B cell (primary cell): ENCODE measurements around the gene ANGEL2. TPM values are rescaled to one million over a fixed set of nuclear protein-coding genes. Genes with fewer than 3 reads are reported as not detected.

Experiments
- ATAC-seq: fragments of 200-7000 bp; cut with Tn5 transposase; one replicate; pipeline ENCODE4 v1.10.0; 2021; ENCODE audit warnings: low read depth, mild to moderate bottlenecking, moderate number of reproducible peaks, moderate library complexity
- CTCF ChIA-PET: fragments of 350-600 bp; sonication (Branson Sonifier 250); formaldehyde crosslinking; loops from one replicate; lab custom pipeline; 2021; ENCODE audit warnings: antibody characterized with exemption, inconsistent platforms; lab: Charles Lee
- POLR2A ChIA-PET: fragments of 350-600 bp; sonication (Branson Sonifier 250); formaldehyde crosslinking; loops from one replicate; lab custom pipeline; 2021; ENCODE audit warnings: antibody characterized with exemption; lab: Charles Lee
- DNase-seq: peaks from one replicate; pipeline ENCODE4 v3.0.0; 2013
- H2AFZ ChIP-seq: 2 replicates; pipeline ENCODE4 v1.6.1; 2012; ENCODE audit warnings: mild to moderate bottlenecking, low read depth, low read length; ENCODE audit not compliant: insufficient read depth, poor library complexity, severe bottlenecking
- H3K27ac ChIP-seq, 2 donors: 1 replicate in 1 of 2; 2 replicates in 1 of 2; pipeline ENCODE4 v1.5.1; 2012 to 2013; ENCODE audit warnings: low read length in 2 of 2, mild to moderate bottlenecking in 2 of 2, moderate library complexity in 1 of 2
- H3K27me3 ChIP-seq, 4 experiments: fragments of 200-600 bp in 1 of 4; sonication (generic) in 1 of 4; replicated peaks in 1 of 4; 1 replicate in 2 of 4; 2 replicates in 2 of 4; pipeline versions ENCODE4 v1.6.1 to v1.7.0; 2013 to 2016; ENCODE audit warnings: low read length in 3 of 4, mild to moderate bottlenecking in 2 of 4, mixed read lengths in 1 of 4, moderate library complexity in 1 of 4; ENCODE audit not compliant: insufficient read depth in 4 of 4, control insufficient read depth in 3 of 4; ENCODE audit errors: control extremely low read depth in 1 of 4
- H3K36me3 ChIP-seq, 2 experiments: replicated peaks in 1 of 2; 1 replicate in 1 of 2; 2 replicates in 1 of 2; pipeline versions ENCODE4 v1.6.1 to v1.7.1; 2013; ENCODE audit warnings: low read length in 1 of 2; ENCODE audit not compliant: insufficient read depth in 2 of 2, control insufficient read depth in 1 of 2; ENCODE audit errors: control extremely low read depth in 1 of 2, extremely low read depth in 1 of 2
- H3K4me1 ChIP-seq, 2 donors: fragments of 200-600 bp in 1 of 2; sonication (generic) in 1 of 2; 1 replicate in 1 of 2; 2 replicates in 1 of 2; pipeline versions ENCODE4 v1.5.1 to v1.6.1; 2013 to 2017; ENCODE audit warnings: low read length in 2 of 2; ENCODE audit not compliant: control insufficient read depth in 2 of 2, insufficient read depth in 2 of 2
- H3K4me2 ChIP-seq: replicated peaks from 2 replicates; pipeline ENCODE3; 2012; ENCODE audit warnings: mild to moderate bottlenecking, low read depth, low read length; ENCODE audit not compliant: poor library complexity, severe bottlenecking
- H3K4me3 ChIP-seq, 5 experiments: fragments of 200-600 bp in 1 of 5; sonication (generic) in 1 of 5; 1 replicate in 3 of 5; 2 replicates in 2 of 5; pipeline versions ENCODE4 v1.5.1 to v1.7.0; 2011 to 2016; ENCODE audit warnings: low read length in 4 of 5, mild to moderate bottlenecking in 4 of 5, low read depth in 2 of 5, control low read depth in 1 of 5, moderate library complexity in 1 of 5; ENCODE audit not compliant: insufficient read depth in 1 of 5; ENCODE audit errors: control extremely low read depth in 1 of 5, extremely low read depth in 1 of 5
- H3K79me2 ChIP-seq: fragments of 200-600 bp; sonication (generic); one replicate; pipeline ENCODE4 v1.6.0; 2016; ENCODE audit warnings: low read length; ENCODE audit not compliant: control insufficient read depth, insufficient read depth
- H3K9ac ChIP-seq: fragments of 200-600 bp; sonication (generic); 2 replicates; pipeline ENCODE4 v1.6.1; 2017; ENCODE audit warnings: mild to moderate bottlenecking, low read length, moderate library complexity
- H3K9me3 ChIP-seq, 3 donors: one replicate each; pipeline versions ENCODE4 v1.6.1 to v1.7.1; 2013; ENCODE audit warnings: low read length in 2 of 3; ENCODE audit not compliant: control insufficient read depth in 2 of 3, insufficient read depth in 1 of 3; ENCODE audit errors: control extremely low read depth in 1 of 3
- H4K20me1 ChIP-seq: 2 replicates; pipeline ENCODE4 v1.6.0; 2012; ENCODE audit warnings: mild to moderate bottlenecking, low read length; ENCODE audit not compliant: insufficient read depth, control insufficient read depth, poor library complexity, severe bottlenecking
- H3K27ac Mint-ChIP-seq: one replicate; pipeline ENCODE4 v1.8.0; 2021; ENCODE audit warnings: mixed read lengths
- H3K27me3 Mint-ChIP-seq: one replicate; pipeline ENCODE4 v1.8.0; 2021; ENCODE audit warnings: mixed read lengths
- H3K4me1 Mint-ChIP-seq: one replicate; pipeline ENCODE4 v1.8.0; 2021; ENCODE audit warnings: mixed read lengths
- H3K4me3 Mint-ChIP-seq: one replicate; pipeline ENCODE4 v1.8.0; 2021; ENCODE audit warnings: mixed read lengths
- H3K9me3 Mint-ChIP-seq: one replicate; pipeline ENCODE4 v1.8.0; 2022; ENCODE audit warnings: mixed read lengths; ENCODE audit not compliant: insufficient read depth
- CTCF ChIP-seq: fragments of 200-600 bp; IDR thresholded peaks from one replicate; pipeline ENCODE4 v1.8.0; 2022; ENCODE audit warnings: antibody characterized with exemption, mild to moderate bottlenecking
- EZH2 ChIP-seq: IDR thresholded peaks from 2 replicates; pipeline ENCODE4 v1.6.1; 2012; ENCODE audit warnings: borderline replicate concordance, low read depth, mild to moderate bottlenecking, moderate library complexity, low read length; ENCODE audit not compliant: insufficient read depth, poor library complexity, severe bottlenecking
- WGBS: methylation state at CpG from one replicate; pipeline ENCODE4 v1.1.5; 2013; ENCODE audit warnings: missing lambda C conversion rate; ENCODE audit not compliant: insufficient coverage; 5-methylcytosine and 5-hydroxymethylcytosine counted together
- intact Hi-C: fragments of 100-400 bp; cut with micrococcal nuclease; formaldehyde crosslinking; loops from one replicate; pipeline ENCODE4 v1.10.0; 2022
- polyA plus RNA-seq: library from polyadenylated mRNA; depleted of rRNA; stranded (reverse); fragments of >200 nt; gene quantifications from 2 replicates; pipeline ENCODE4 v1.2.3, GENCODE V29; 2012
- total RNA-seq, 2 donors: library from RNA; stranded (reverse); fragments of 120-200 nt in 1 of 2; gene quantifications; 1 replicate in 1 of 2; 2 replicates in 1 of 2; pipeline versions ENCODE4 v1.2.3 to v1.2.4, GENCODE V29; 2013 to 2022

Gene ANGEL2
- total and polyA plus RNA-seq, 2 donors (not counting 1 experiment from before 2014, with no cell fraction given): 25.2 to 94.2 TPM

GRCh38 chr1:212945463-212946160 is 70.1 kb downstream of the ANGEL2 start:
- Histone ChIP-seq H2AFZ (no peak overlapping the region), H3K4me2 (no peak overlapping the region), H3K9ac (no peak overlapping the region), H3K4me1 (peaks cover 33 to 50% of the 10 kb centered on the region in 2 donors), H3K9me3 (peaks cover 0 to 1% (median 0%) of the 10 kb centered on the region in 3 donors), H3K36me3 (no peaks in the 10 kb centered on the region), H4K20me1 (no peaks in the 10 kb centered on the region), H3K27me3 (peaks cover 0 to 10% (median under 1%) of the 10 kb centered on the region in 4 experiments), H3K27ac (peak overlapping the region in 1 of 2 donors; percentile 15), H3K79me2 (no peaks in the 10 kb centered on the region), H3K4me3 (no peak overlapping the region)
- DNase-seq (no peak), ATAC-seq (no peak)
- Mint-ChIP-seq H3K27ac (peak overlapping the region; percentile 46), H3K9me3 (no peaks in the 10 kb centered on the region), H3K27me3 (peaks cover 4% of the 10 kb centered on the region), H3K4me3 (no peak overlapping the region), H3K4me1 (peaks cover 41% of the 10 kb centered on the region)
- POLR2A ChIA-PET: no interaction called here
- intact Hi-C loops: no loop called here
- TF ChIP-seq CTCF (no peak), EZH2 (no peak)
- CTCF ChIA-PET: no interaction called here
- 100% methylated on average over 1 of the region's 4 CpGs for WGBS

- Mint-ChIP-seq H3K4me1 (peaks cover 37% of the 10 kb centered on the region), H3K4me3 (no peak overlapping the region), H3K9me3 (peaks cover 3% of the 10 kb centered on the region), H3K27me3 (peaks cover under 1% of the 10 kb centered on the region), H3K27ac (peak overlapping the region; percentile 46)
- H3K79me2 ChIP-seq: no peaks in the 10 kb centered on the region
- TF ChIP-seq EZH2: no peak
- TF ChIP-seq CTCF: no peak
- DNase-seq (no peak), ATAC-seq (no peak)
- H3K4me2 ChIP-seq: no peak overlapping the region
- ChIA-PET POLR2A (no interaction called here), CTCF (no interaction called here)
- peaks cover 0 to 1% (median 0%) of the 10 kb centered on the region in 3 donors for H3K9me3 ChIP-seq
- H3K27me3 ChIP-seq: peaks cover 0 to 4% (median 0%) of the 10 kb centered on the region in 4 experiments
- no peak overlapping the region for H3K4me3 ChIP-seq
- no peaks in the 10 kb centered on the region for H4K20me1 ChIP-seq
- peaks cover 32 to 46% of the 10 kb centered on the region in 2 donors for H3K4me1 ChIP-seq
- intact Hi-C loops: no loop called here
- H3K9ac ChIP-seq: no peak overlapping the region
- no peak overlapping the region for H2AFZ ChIP-seq
- H3K36me3 ChIP-seq: no peaks in the 10 kb centered on the region
- WGBS: no CpG with 5 or more reads among the region's 2 CpGs
- H3K27ac ChIP-seq: no peak overlapping the region
These were observed 70.6 kb downstream of the ANGEL2 start for GRCh38 chr1:212945056-212945455.
